Ectodermal cell (in vitro differentiated cells): Measurements from ENCODE around the gene CCDC12.

Experiments
- H3K27ac ChIP-seq: 2 replicates; pipeline ENCODE4 v1.7.0; 2013; ENCODE audit warnings: mild to moderate bottlenecking, low read depth, low read length; ENCODE audit not compliant: insufficient read depth, poor library complexity, severe bottlenecking
- H3K27me3 ChIP-seq: 2 replicates; pipeline ENCODE4 v1.7.0; 2013; ENCODE audit warnings: mild to moderate bottlenecking, low read length; ENCODE audit not compliant: insufficient read depth, control insufficient read depth, poor library complexity, severe bottlenecking
- H3K36me3 ChIP-seq: one replicate; pipeline ENCODE4 v1.7.0; 2013; ENCODE audit warnings: low read length; ENCODE audit not compliant: control insufficient read depth, insufficient read depth
- H3K4me1 ChIP-seq: one replicate; pipeline ENCODE4 v1.7.0; 2013; ENCODE audit warnings: low read length; ENCODE audit not compliant: control insufficient read depth, insufficient read depth
- H3K4me3 ChIP-seq: 2 replicates; pipeline ENCODE4 v1.7.0; 2013; ENCODE audit warnings: low read depth, low read length, control low read depth; ENCODE audit not compliant: insufficient read depth
- H3K9me3 ChIP-seq: 2 replicates; pipeline ENCODE4 v1.7.0; 2013; ENCODE audit warnings: mild to moderate bottlenecking, low read length, moderate library complexity; ENCODE audit not compliant: control insufficient read depth
- WGBS, 2 experiments: methylation state at CpG; one replicate each; pipeline ENCODE4 v1.1.7; 2013; ENCODE audit warnings: missing lambda C conversion rate in 2 of 2; 5-methylcytosine and 5-hydroxymethylcytosine counted together

CCDC12 gene

DNA sequence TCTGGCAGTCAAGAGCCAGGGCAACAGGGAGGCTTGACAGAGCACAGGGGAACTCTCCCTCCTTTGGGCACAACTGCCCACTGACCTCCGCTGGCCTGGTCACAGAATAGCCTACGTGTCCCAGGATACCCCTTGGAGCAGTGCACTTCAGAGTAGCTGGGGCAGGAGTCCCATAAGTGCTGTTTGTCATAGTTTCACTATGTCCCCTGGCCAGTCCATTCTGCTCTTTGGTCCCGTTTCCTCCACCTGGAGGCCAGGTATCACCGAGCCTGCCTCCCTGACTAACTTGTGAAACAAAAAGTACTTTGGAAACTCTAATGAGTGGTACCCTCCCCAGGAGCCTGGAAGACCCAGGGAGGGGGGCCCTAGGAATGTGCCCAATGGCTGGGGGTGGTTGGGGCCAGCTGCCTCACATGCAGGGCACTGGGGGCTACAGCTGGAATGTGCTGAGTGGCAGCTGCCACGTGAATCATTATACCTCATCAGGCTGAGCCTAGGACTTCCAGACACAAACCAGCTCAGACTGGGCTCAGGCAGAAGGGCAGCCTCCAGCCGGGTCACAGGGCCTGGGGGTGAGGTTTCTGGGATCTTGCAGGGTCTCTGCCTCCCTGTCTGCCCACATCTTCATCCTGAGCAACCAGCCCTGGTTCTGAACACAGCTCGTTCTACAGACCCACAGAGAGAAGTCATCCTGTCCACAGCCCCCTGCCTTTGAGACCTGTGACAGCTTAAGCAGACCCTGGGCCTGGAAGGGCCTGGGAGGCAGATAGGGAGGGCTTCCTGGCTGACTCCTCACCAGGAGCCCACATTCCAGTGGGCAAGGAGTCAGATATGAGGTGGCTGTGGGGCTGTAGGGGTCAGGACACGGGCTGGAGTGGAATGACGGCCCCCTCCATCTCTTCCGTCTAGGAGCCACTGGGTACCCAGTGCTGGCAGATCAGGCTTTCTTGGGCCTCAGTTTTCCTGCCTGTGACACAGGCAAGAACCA, 99.9 kb downstream of the CCDC12 start:
- Histone ChIP-seq H3K27ac (no peak overlapping the region), H3K27me3 (peaks cover 29% of the 10 kb centered on the region), H3K4me1 (peaks cover 46% of the 10 kb centered on the region), H3K4me3 (no peak overlapping the region), H3K36me3 (no peaks in the 10 kb centered on the region), H3K9me3 (no peaks in the 10 kb centered on the region)
- WGBS, 2 experiments: 86 to 90% methylated on average over 10 of the region's 10 CpGs

DNA sequence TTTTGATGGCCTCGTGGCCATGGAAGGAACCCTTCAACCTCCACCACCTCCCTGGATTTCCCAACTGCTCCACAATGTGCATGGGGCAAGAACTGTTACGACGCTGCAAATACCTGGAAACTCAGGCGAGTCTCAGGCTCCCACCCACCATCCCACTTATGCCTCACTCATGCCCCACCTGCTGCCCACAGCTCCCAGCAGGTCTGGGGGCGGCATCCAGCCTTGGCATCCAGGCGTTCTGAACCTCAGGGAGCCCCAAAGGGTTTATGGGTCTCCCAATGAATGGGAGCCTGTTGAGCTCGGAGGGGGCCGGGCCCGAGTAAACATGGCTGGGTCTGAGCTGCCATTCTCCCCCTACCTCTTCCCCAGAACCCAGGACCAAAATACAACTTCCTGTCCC, 101.0 kb downstream of the CCDC12 start:
- 93 to 96% methylated on average over 9 of the region's 9 CpGs for WGBS, 2 experiments
- H3K9me3 ChIP-seq: no peaks in the 10 kb centered on the region
- no peak overlapping the region for H3K27ac ChIP-seq
- peaks cover 19% of the 10 kb centered on the region for H3K27me3 ChIP-seq
- H3K36me3 ChIP-seq: no peaks in the 10 kb centered on the region
- H3K4me1 ChIP-seq: peaks cover 42% of the 10 kb centered on the region
- no peak overlapping the region for H3K4me3 ChIP-seq

- no peak overlapping the region for H3K27ac ChIP-seq
Measured at GRCh38 chr3:46874430-46874829, 102.1 kb downstream of the CCDC12 start.

DNA sequence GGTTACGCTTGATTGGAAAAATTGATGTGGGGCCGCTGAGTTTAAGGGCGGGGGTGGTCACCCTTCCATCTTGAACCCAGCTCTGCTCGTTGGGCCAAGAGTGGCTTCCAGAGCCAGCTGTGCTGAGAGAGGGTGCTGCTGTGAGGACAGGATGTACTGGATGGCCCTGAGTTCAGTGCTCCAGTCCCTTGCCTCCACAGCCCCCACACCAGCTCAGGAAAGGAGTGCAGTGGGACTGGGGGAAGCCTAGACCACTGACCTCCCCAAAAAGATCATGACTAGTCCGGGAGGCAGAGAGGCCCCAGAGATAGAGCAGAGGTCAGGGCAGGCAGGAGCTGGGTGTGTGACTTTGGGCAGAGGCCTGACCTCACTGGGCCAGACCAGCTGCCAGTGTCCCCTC, 103.0 kb downstream of the CCDC12 start:
- Histone ChIP-seq H3K9me3 (no peaks in the 10 kb centered on the region), H3K4me1 (peaks cover 42% of the 10 kb centered on the region), H3K27me3 (peaks cover 3% of the 10 kb centered on the region), H3K4me3 (no peak overlapping the region), H3K27ac (no peak overlapping the region), H3K36me3 (no peaks in the 10 kb centered on the region)
- WGBS, 2 experiments: 92 to 93% methylated on average over 5 of the region's 5 CpGs

More at GRCh38 chr3:46874430-46874829, 102.1 kb downstream of the CCDC12 start:
- Histone ChIP-seq H3K9me3 (no peaks in the 10 kb centered on the region), H3K36me3 (no peaks in the 10 kb centered on the region), H3K27me3 (peaks cover 8% of the 10 kb centered on the region), H3K4me3 (no peak overlapping the region), H3K4me1 (peaks cover 42% of the 10 kb centered on the region)
- 56 to 62% methylated on average over 18 of the region's 18 CpGs for WGBS, 2 experiments
